K562 (cell line): ENCODE results near the gene CXXC4.

Experiments used
- CHD2 ChIP-seq: IDR thresholded peaks from 2 replicates; pipeline ENCODE4 v1.6.1; 2011; ENCODE audit warnings: low read depth, low read length
- E2F3 ChIP-seq: fragments of 250-450 bp; sonication (Bioruptor Pico); IDR thresholded peaks from 2 replicates; pipeline ENCODE4 v1.4.0; 2020; ENCODE audit warnings: mild to moderate bottlenecking
- E2F4 ChIP-seq: sonication (generic); formaldehyde crosslinking; IDR thresholded peaks from 2 replicates; pipeline ENCODE4 v1.8.0; 2022; ENCODE audit warnings: mild to moderate bottlenecking, low read depth, missing genetic modification reagents
- ESRRA ChIP-seq: fragments of 450-650 bp; IDR thresholded peaks from 2 replicates; pipeline ENCODE4 v1.6.1; 2014; ENCODE audit warnings: low read depth, mild to moderate bottlenecking, moderate library complexity, borderline replicate concordance
- GABPB2 ChIP-seq: fragments of 250-450 bp; sonication (Bioruptor Pico); conservative IDR thresholded peaks from 2 replicates; pipeline ENCODE4 v1.5.1; 2021; ENCODE audit warnings: mild to moderate bottlenecking
- MNT ChIP-seq, 2 experiments: fragments of 450-650 bp; conservative IDR thresholded peaks; 2 replicates each; pipeline ENCODE4 v1.6.1; 2017; ENCODE audit warnings: mild to moderate bottlenecking in 2 of 2, moderate library complexity in 2 of 2
- PCBP1 ChIP-seq: fragments of 200-400 bp; formaldehyde crosslinking; IDR thresholded peaks from 2 replicates; pipeline ENCODE4 v1.6.1; 2018; ENCODE audit warnings: mild to moderate bottlenecking, low read depth, low read length; ENCODE audit not compliant: poor library complexity, severe bottlenecking
- PHTF2 ChIP-seq: fragments of 250-450 bp; sonication (Bioruptor Pico); IDR thresholded peaks from 2 replicates; pipeline ENCODE4 v1.5.0; 2021; ENCODE audit warnings: mild to moderate bottlenecking
- POLR2A ChIP-seq: fragments of 450-650 bp; conservative IDR thresholded peaks from 2 replicates; pipeline ENCODE4 v1.6.1; 2016
- SLC30A9 ChIP-seq: fragments of 250-450 bp; sonication (Bioruptor Pico); IDR thresholded peaks from 2 replicates; pipeline ENCODE4 v1.8.0; 2022; ENCODE audit warnings: mild to moderate bottlenecking, moderate library complexity
- SRF ChIP-seq, 2 experiments: fragments of 250-450, 450-650 bp in 1 of 2; sonication (Bioruptor Pico) in 1 of 2; sonication (generic) in 1 of 2; formaldehyde crosslinking; IDR thresholded peaks; 2 replicates each; pipeline versions ENCODE4 v1.5.0 to v1.5.1; 2020 to 2022; ENCODE audit warnings: mild to moderate bottlenecking in 1 of 2, missing genetic modification reagents in 1 of 2
- TCFL5 ChIP-seq: fragments of 250-450 bp; sonication (Bioruptor Pico); conservative IDR thresholded peaks from 2 replicates; pipeline ENCODE4 v1.6.1; 2021; ENCODE audit warnings: mild to moderate bottlenecking, moderate library complexity, matching md5 sums
- TF ChIP-seq, protein P1 (sequence below), 3 experiments: IDR thresholded peaks in 2 of 3; conservative IDR thresholded peaks in 1 of 3; 2 replicates each; pipeline ENCODE4 v1.5.1; 2011 to 2012; ENCODE audit warnings: low read length in 3 of 3, mild to moderate bottlenecking in 3 of 3, control low read depth in 2 of 3, improper control_type of control experiment in 1 of 3, inconsistent platforms in 1 of 3, low read depth in 1 of 3, mixed read lengths in 1 of 3, moderate library complexity in 1 of 3; ENCODE audit not compliant: insufficient read depth in 2 of 3

GRCh38 chr4:104489731-104490095 is 5.0 kb downstream of the CXXC4 start:
- no peak for TF ChIP-seq POLR2A
- TF ChIP-seq E2F4 = no peak
- TF ChIP-seq TCFL5 (CRISPR knock-in tag) = no peak
- TF ChIP-seq PHTF2 (CRISPR knock-in tag) = no peak
- TF ChIP-seq, protein P1, sequence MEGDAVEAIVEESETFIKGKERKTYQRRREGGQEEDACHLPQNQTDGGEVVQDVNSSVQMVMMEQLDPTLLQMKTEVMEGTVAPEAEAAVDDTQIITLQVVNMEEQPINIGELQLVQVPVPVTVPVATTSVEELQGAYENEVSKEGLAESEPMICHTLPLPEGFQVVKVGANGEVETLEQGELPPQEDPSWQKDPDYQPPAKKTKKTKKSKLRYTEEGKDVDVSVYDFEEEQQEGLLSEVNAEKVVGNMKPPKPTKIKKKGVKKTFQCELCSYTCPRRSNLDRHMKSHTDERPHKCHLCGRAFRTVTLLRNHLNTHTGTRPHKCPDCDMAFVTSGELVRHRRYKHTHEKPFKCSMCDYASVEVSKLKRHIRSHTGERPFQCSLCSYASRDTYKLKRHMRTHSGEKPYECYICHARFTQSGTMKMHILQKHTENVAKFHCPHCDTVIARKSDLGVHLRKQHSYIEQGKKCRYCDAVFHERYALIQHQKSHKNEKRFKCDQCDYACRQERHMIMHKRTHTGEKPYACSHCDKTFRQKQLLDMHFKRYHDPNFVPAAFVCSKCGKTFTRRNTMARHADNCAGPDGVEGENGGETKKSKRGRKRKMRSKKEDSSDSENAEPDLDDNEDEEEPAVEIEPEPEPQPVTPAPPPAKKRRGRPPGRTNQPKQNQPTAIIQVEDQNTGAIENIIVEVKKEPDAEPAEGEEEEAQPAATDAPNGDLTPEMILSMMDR (IDR thresholded peaks at IDR 0.05 in 2 of 3, conservative IDR thresholded peaks at IDR 0.05 in 1 of 3; ENCODE audit: insufficient read depth in 2 of 3, low read depth in 1 of 3, low read length in 3 of 3) = no peak
- no peak for TF ChIP-seq PCBP1
- no peak for TF ChIP-seq SLC30A9 (CRISPR knock-in tag)
- TF ChIP-seq ESRRA = no peak
- no peak for TF ChIP-seq E2F3
- no peak for TF ChIP-seq SRF (CRISPR knock-in tag; IDR thresholded peaks at IDR 0.05)
- TF ChIP-seq MNT (conservative IDR thresholded peaks at IDR 0.05) = no peak
- no peak for TF ChIP-seq GABPB2 (CRISPR knock-in tag)
- TF ChIP-seq CHD2 = no peak
